ENCODE data around the gene ZFAND3. TPM values are rescaled to one million over a fixed set of nuclear protein-coding genes. Genes with fewer than 3 reads are reported as not detected.

The ZFAND3 gene
- total and polyA plus RNA-seq, 2 experiments from 2014 or later, result 36.5 to 50.0 TPM

GRCh38 chr6:37897818-37898515 lies 78.4 kb downstream of the ZFAND3 start:
- Histone ChIP-seq H3K9me3 (ENCODE audit: low read depth) (no peaks in the 10 kb centered on the region), H3K27ac (no peak overlapping the region), H3K36me3 (replicated peaks; ENCODE audit: insufficient read depth, low read depth) (no peaks in the 10 kb centered on the region), H3K9me2 (replicated peaks; ENCODE audit: insufficient read depth) (no peaks in the 10 kb centered on the region), H3K4me2 (no peak overlapping the region), H3K4me1 (ENCODE audit: insufficient read depth) (no peaks in the 10 kb centered on the region), H3K4me3 (no peak overlapping the region), H3K27me3 (no peaks in the 10 kb centered on the region), H4K20me1 (ENCODE audit: insufficient read depth, poor library complexity, severe bottlenecking) (peaks cover 80% of the 10 kb centered on the region), H2AFZ (no peak overlapping the region), H3K79me2 (peaks cover 99% of the 10 kb centered on the region)
- DNase-seq (ENCODE audit: low spot score), result no peak
- WGBS (ENCODE audit: low lambda C conversion rate, missing lambda C conversion rate), result 90% methylated on average over 4 of the region's 4 CpGs
- TF ChIP-seq CTCF (IDR thresholded peaks at IDR 0.05; ENCODE audit: poor library complexity) (no peak), EZH2phosphoT487 (IDR thresholded peaks at IDR 0.05; ENCODE audit: low read depth, severe bottlenecking, unreplicated experiment) (no peak), EZH2 (IDR thresholded peaks at IDR 0.05; ENCODE audit: borderline replicate concordance) (no peak)

DNA sequence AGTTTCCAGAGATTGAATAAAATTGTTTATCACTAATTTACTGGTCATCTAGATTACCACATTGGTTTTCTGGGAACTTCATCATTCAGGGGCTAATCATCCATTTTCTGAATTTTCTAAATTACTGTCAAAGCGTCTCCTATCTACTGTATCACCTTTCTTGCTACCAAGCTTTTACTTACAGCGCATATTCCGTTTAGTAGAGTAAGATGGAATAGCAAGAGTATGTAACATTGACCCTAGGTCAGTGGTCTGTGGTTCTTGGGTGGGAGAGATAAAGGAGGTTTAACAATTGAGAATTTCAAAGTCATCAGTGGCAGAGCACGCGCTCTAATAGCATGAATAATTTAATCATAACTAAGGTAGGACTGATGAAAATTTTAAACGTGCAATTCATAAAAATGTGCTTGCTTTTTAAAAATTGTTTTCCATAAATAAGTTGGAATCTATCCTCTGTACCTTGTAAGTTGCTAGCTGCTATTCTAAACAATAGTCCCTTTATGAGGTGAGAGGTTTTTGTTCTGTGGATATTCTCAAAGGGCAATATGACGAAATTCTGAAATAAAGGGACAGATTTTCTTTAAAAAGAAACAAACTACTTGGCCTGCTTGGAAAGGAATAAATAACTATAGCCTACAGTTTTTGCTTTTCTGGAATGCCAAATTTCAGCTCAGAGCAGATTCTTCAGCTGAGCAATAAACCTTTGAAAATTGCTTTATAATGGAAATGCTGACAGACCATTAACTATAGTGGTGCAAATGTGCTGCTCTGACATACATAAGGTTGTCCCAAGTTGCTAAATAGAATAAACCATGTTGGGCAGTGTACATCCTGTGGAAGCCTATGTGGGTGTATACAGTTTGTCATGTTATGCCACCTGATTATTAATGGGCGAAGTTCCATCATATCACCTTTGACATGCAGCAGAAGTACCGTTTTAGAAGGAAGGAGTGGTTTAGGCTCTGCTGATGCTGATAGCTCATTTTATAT lies 84.1 kb downstream of the ZFAND3 start:
- Histone ChIP-seq H2AFZ (no peak overlapping the region), H3K4me1 (ENCODE audit: insufficient read depth) (no peaks in the 10 kb centered on the region), H3K9me3 (ENCODE audit: low read depth) (no peaks in the 10 kb centered on the region), H3K4me2 (no peak overlapping the region), H3K4me3 (no peak overlapping the region), H3K27ac (no peak overlapping the region), H3K79me2 (peaks cover 98% of the 10 kb centered on the region), H3K27me3 (no peaks in the 10 kb centered on the region), H4K20me1 (ENCODE audit: insufficient read depth, poor library complexity, severe bottlenecking) (peaks cover 96% of the 10 kb centered on the region), H3K36me3 (replicated peaks; ENCODE audit: insufficient read depth, low read depth) (no peaks in the 10 kb centered on the region), H3K9me2 (replicated peaks; ENCODE audit: insufficient read depth) (no peaks in the 10 kb centered on the region)
- no peak for TF ChIP-seq EZH2phosphoT487 (IDR thresholded peaks at IDR 0.05; ENCODE audit: low read depth, severe bottlenecking, unreplicated experiment)
- no peak for DNase-seq (ENCODE audit: low spot score)
- WGBS (ENCODE audit: low lambda C conversion rate, missing lambda C conversion rate), result 85% methylated on average over 9 of the region's 9 CpGs

DNA sequence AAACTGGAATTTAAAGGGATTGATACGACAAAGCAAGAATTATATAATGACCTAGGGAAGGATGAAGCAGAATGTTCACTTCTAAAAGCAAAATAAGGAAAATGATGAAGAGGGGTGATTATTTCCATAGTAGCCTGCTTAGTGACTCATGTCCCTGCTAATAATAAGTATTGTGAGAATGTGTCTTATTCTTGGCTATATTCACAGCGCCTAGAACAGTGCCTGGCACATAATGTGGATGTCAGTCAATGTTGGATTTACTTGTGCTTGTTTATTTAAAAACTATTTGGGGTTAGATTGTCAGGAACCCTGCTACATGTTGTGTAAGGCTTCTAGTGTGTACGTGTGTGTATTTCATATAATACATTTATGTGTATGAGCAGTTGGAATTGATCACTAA lies 85.1 kb downstream of the ZFAND3 start:
- Histone ChIP-seq H3K4me2 (no peak overlapping the region), H2AFZ (no peak overlapping the region), H3K9me2 (replicated peaks; ENCODE audit: insufficient read depth) (no peaks in the 10 kb centered on the region), H3K27me3 (no peaks in the 10 kb centered on the region), H3K79me2 (peaks cover 93% of the 10 kb centered on the region), H3K4me3 (no peak overlapping the region), H4K20me1 (ENCODE audit: insufficient read depth, poor library complexity, severe bottlenecking) (peaks cover 91% of the 10 kb centered on the region), H3K4me1 (ENCODE audit: insufficient read depth) (no peaks in the 10 kb centered on the region), H3K27ac (no peak overlapping the region), H3K9me3 (ENCODE audit: low read depth) (no peaks in the 10 kb centered on the region), H3K36me3 (replicated peaks; ENCODE audit: insufficient read depth, low read depth) (no peaks in the 10 kb centered on the region)
- TF ChIP-seq EZH2 (IDR thresholded peaks at IDR 0.05; ENCODE audit: borderline replicate concordance), result no peak
- WGBS (ENCODE audit: low lambda C conversion rate, missing lambda C conversion rate), result 100% methylated on average over 3 of the region's 3 CpGs
- DNase-seq (ENCODE audit: low spot score), result no peak

GRCh38 chr6:37906121-37906520 lies 86.6 kb downstream of the ZFAND3 start:
- no peaks in the 10 kb centered on the region for H3K9me2 ChIP-seq (replicated peaks; ENCODE audit: insufficient read depth)
- no peak overlapping the region for H3K4me2 ChIP-seq
- no peak for DNase-seq (ENCODE audit: low spot score)
- no peaks in the 10 kb centered on the region for H3K4me1 ChIP-seq (ENCODE audit: insufficient read depth)
- H3K27ac ChIP-seq, result no peak overlapping the region
- H3K9me3 ChIP-seq (ENCODE audit: low read depth), result no peaks in the 10 kb centered on the region
- no peak overlapping the region for H2AFZ ChIP-seq
- H3K36me3 ChIP-seq (replicated peaks; ENCODE audit: insufficient read depth, low read depth), result no peaks in the 10 kb centered on the region
- 89% methylated on average over 4 of the region's 4 CpGs for WGBS (ENCODE audit: low lambda C conversion rate, missing lambda C conversion rate)
- H3K4me3 ChIP-seq, result no peak overlapping the region
- peaks cover 90% of the 10 kb centered on the region for H4K20me1 ChIP-seq (ENCODE audit: insufficient read depth, poor library complexity, severe bottlenecking)
- H3K27me3 ChIP-seq, result no peaks in the 10 kb centered on the region
- TF ChIP-seq EZH2 (IDR thresholded peaks at IDR 0.05; ENCODE audit: borderline replicate concordance), result no peak
- no peak for TF ChIP-seq CTCF (IDR thresholded peaks at IDR 0.05; ENCODE audit: poor library complexity)
- no peak for TF ChIP-seq EZH2phosphoT487 (IDR thresholded peaks at IDR 0.05; ENCODE audit: low read depth, severe bottlenecking, unreplicated experiment)
- peaks cover 93% of the 10 kb centered on the region for H3K79me2 ChIP-seq

All from hepatocyte (in vitro differentiated cells).